ENCODE results near the gene NUDT10. TPM values are rescaled to one million over a fixed set of nuclear protein-coding genes. Genes with fewer than 3 reads are reported as not detected.
"Not testable (repeated sequence)": the region's sequence is repeated elsewhere in the genome, so short reads cannot be mapped to it uniquely, and the experiment has no call there.

The NUDT10 gene
- total RNA-seq (2014; rRNA removed), result 1.1 and 1.2 TPM in 2 replicates
- polyA plus RNA-seq (2012), result 0.11 TPM

DNA sequence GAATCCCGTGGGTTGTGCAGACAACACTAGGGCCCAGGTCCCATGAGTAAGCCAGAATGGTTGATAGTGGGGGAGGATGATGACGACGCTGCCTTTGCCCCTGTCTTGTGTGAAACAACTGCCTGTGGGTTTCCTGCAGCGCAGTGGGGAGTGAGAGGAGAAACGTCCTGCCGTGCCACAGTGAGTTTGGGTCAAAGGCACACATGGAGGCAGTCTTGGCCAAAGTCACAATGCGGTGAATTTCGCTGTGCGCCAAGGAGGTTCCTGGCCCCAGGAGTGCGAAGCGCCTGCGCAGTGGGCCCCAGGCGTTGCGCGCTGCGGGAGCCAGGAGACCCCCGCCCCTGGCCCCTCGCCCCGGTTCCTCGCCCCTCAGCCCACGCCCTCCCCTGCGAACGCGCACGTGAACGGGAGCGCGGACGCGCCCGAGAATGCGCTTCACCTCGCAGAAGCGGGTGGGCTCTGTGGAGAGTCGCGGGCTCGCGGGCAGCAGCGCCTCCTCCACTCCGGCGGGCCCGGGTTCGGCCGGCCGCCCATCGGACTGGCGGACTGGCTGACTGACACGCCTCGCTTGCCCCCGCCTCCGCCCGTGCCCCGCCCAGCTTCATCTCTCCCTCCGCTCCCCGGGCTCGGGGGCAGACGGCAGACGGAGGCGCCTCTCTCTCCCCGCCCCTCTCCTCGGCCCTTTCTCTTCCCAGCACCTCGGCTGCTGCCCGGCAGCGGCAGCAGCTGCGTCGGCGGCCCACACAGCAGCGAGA lies at the start of gene NUDT10:
Gene NUDT10, plus strand, starts transcription at position 635 of the 755 bp plus-strand sequence. CDS start 144 bp downstream, outside the sequence.
- DNase-seq (ENCODE audit: low read depth), result no peak

DNA sequence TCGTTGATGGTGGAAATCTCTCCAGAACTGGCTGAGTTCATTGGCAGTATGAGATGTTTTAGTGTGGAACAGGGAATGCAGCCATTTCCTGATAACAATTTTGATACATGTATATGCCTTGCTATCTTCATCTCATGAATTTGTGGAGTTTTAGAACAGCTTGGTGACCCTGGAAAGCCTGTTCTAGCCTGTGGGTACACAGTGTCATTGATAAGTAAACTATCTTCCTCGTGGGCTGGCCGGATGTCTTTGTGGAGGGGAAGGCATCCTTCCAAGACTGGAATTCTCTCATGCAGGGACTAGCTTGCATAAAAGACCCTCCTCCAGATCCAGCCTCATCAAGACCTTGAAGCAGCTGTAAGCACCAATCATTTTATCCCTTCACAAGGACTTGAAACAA lies 40.2 kb upstream of the NUDT10 start:
- DNase-seq (ENCODE audit: low read depth), result no peak

DNA sequence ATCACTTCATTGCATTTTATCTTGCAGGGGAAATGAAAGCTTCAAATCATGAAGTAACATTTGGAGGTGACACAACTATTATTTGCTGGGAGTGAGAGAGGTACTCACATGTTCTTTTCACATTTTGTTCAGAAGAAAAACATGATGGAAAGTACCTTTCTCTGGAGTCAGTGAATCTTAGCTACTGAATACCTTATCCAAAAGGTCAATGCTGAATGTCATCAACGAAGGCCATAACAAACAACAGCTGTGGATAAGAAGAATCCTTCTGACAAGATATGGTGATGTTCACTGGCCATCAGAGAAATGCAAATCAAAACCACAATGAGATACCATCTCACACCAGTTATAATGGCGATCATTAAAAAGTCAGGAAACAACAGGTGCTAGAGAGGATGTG lies 36.5 kb upstream of the NUDT10 start:
- no peak for DNase-seq (ENCODE audit: low read depth)

DNA sequence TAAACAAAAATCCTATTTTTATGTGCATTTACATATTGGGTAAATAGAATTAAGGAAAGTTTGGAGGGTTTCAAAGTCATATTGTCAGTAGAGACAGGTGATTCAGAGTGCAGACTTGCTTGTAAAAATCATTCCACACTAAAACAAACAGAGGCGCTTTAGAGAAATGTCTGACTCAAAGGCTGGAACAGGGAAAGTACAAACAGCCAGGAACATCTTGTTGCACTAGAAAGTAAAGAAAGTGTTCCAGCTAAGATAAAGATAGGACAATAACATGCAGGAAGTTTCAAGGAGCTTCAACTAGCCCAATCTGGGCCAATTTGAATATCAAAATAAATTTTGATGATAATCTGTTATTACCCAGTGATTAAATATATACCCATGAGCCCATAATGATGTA lies 16.4 kb upstream of the NUDT10 start:
- DNase-seq (ENCODE audit: low read depth), result no peak

DNA sequence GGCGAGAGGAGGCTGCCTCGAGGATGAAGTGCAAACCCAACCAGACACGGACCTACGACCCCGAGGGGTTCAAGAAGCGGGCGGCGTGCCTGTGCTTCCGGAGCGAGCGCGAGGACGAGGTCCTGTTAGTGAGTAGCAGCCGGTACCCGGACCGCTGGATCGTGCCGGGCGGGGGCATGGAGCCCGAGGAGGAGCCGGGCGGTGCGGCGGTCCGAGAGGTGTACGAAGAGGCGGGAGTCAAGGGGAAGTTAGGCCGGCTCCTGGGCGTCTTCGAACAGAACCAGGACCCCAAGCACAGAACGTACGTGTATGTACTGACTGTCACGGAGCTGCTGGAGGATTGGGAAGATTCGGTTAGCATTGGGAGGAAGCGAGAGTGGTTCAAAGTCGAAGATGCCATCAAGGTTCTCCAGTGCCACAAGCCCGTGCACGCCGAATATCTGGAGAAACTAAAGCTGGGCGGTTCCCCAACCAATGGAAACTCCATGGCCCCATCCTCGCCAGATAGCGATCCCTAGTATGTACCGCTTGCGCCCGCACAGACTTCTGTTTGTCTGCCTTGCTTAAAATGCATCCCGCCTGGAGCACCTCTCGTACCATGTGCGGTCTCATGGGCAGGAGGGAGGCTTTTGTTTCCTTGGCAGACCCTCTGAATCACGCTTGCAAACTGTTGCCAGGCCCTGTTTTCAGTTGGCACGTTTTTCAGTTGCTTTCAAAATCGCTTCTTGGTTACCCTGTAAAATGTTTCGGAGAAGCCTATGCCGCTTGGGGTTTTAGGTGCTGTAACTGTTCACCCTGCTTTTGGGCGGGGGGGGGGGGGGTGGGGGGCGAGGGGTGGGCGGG lies 542 bp downstream of the NUDT10 start:
- not testable (repeated sequence) for DNase-seq (ENCODE audit: low read depth)

DNA sequence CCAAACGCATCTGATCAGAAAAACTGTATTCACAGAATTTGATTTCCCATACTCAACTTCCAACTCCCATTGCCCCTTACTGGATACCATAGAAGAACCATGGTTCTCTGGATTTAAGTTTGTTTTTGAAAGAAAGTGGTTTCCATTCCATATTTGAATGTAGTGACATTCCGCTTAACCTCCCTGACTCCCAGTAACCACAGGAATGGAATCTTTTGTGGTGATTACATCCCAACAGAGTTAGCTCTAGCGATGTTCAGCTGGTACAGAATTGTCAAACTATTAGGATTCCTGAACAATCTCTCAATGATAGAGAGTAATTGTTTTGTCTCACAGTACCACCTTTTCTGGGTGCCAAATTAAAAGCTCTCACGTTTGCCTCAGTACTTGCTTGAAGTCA lies 1.7 kb downstream of the NUDT10 start:
- DNase-seq (ENCODE audit: low read depth), result no peak

DNA sequence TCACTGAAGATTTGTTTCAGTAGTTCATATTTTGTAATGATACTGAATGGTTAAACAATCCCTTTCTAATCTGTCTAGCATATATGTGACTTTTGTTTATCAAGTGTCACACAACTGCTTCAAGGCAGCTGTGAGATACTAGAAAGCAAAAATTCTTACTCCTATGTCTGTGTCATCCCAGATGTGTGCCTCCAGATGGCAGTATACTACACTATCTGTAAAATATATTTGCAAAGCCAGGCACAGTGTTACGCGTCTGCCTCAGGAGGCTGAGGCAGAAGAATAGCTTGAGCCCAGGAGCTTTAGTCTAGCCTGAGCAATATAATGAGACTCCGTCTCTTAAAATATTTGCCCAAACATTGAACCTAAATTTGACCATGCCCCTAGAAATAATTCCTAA lies 4.0 kb downstream of the NUDT10 start:
- DNase-seq (ENCODE audit: low read depth), result peak; percentile 1

DNA sequence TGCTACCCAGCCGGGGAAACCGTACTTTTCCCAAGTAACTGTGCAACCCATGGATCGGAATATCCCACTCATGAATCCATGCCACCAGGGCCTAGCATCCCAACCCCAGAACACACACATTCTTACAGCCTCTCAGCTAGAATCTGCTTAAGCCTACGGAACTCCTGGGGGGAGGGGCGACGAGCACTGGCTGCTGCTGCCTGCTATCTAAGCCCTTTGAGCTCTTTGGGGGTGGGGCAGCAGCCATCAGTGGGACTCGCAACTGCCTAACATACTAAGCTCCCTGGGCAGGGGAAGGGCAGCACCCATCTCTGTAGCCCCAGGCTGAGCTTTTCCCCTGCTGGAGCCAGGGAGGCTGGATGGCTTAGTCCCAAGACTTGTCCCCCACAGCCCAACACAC lies 28.6 kb downstream of the NUDT10 start:
- no peak for DNase-seq (ENCODE audit: low read depth)

DNA sequence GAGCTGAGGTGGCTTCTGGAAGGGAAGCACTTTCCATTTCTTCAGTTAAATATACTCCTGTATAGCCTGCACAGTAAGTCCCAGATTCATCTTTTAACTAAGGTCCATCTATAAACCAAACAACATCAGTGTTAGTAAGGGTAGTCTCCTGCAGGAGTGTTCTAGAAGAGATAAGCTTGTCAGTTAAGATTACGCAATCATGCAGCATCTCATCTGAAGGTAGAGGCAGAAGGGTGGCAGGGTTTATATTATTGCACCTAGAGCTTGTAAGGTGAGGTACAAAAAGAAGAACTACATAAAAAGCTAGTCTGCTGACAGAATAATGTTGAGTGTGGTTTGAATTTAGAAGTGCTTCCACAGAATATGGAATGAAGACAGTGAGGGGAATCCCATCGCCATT lies 44.0 kb downstream of the NUDT10 start:
- DNase-seq (ENCODE audit: low read depth), result no peak

Other genes starting within 250 kb of the NUDT10 start
- 14.1 and 15.2 TPM in 2 replicates for gene NUDT11, start 163.8 kb downstream of the NUDT10 start, total RNA-seq (2014; rRNA removed)

Measured in LHCN-M2 (cell line).